EH (cell line): ENCODE measurements around the gene EXOC3.

Experiments used
- DNase-seq: peaks from one replicate; pipeline ENCODE4 v3.0.0-alpha.2; 2015; ENCODE audit warnings: low read depth

EXOC3 gene

GRCh38 chr5:426392-426976 lies 16.5 kb upstream of the EXOC3 start:
- DNase-seq, result no peak

DNA sequence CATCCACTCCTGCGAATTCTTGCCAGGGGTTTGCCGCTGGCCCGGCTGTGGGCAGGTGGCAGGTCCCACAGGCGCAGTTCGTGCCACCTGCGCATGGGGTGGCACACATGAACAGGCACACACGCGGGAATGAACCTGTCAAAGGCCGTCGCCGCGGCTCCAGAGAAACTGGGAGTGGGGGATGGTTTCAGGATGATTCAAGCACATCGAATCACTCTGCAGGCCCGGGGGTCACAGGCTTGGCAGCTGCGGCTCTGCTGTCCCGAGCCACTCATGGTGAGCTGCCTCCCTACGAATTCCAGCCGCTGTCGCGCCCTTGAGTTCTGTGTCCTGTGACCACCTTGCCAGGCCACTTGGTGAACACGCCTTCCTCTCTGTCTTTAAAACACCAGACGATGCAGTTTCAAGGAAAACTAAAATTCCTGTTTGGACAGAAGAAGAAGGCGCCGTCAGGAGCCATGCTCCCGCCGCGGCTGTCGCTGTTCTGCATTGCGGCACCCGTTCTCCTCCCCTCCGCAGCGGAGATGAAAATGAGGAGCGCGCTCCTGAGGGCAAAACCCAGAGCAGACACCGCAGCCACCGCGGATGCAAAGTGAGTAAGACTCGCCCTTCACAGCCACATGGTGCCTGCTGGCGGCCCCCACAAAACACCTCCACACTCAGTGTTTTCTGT lies 15.4 kb upstream of the EXOC3 start:
- DNase-seq, result no peak

DNA sequence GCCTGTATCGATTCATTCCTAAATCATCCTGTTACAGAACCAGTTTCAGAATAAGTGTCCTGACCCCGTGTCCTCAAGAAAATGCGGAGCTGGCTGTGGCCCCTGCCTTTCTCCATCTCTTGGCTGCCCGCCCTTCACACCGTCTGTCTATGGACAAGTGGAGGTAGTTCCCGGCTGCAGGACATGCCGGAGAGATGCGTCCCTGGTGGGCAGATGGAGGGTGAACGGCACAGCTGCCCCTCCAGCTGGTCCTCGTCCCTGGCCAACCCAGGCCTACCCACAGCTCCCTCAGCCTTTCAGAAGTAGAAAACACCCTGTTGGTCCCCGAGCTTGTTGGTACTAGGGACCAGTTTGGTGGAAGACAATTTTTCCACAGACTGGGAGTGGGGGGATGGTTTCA lies 14.8 kb upstream of the EXOC3 start:
- no peak for DNase-seq

GRCh38 chr5:428754-429452 lies 14.1 kb upstream of the EXOC3 start:
- DNase-seq, result no peak

GRCh38 chr5:429453-430188 lies 13.4 kb upstream of the EXOC3 start:
- DNase-seq, result peak; percentile 89

DNA sequence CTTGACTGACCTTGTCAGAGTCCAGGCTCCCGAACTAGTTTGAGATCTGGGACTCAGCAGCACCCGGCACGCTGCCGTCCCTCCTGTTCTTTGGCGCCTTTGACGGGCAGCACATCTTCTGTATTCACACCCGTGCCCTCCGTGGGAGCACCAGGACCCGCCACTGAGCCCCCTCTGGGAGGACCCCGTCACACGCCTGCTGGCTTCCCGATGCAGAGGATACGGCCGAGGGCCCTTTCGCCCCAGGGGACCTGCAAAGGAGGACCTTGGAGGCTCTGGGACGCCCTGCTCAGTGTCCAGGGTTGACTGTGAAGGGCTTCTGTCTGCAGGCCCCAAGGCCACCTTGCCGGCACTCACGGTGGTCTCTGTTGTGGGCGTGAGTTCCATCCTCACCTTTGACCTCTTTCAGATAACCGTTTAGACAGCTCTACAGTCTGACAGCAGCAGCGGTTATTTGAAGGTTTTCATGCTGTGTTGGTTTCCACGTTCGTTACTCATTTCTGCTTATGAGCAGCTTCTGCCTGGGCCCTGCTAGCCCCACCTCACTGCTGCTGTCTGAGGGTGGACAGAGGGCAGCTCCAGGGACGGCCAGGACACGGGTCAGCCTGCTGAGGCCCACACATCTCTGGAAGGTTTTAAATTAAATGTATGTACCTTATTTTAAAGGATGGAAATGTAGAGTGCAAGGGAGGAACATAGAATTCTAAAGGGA lies 12.6 kb upstream of the EXOC3 start:
- DNase-seq, result no peak

- DNase-seq, result peak; percentile 45
Observed at GRCh38 chr5:431001-431710, 11.8 kb upstream of the EXOC3 start.

DNA sequence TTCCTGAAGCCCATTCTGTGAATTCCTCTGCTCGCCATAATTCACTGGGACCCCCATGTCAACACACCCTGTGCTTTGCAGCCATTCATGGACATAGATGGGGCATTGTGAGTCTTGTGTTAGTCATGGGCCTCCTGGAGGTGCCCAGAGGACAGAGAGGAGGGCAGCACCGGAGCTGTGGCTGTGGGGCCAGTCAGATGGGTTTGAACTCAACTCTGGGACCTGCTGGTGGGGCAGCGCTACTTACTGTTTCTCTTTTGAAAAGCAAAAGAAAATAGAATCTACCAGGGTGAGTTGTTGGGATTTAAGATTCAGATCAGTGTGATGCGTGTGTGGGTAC lies 11.3 kb upstream of the EXOC3 start:
- DNase-seq, result no peak

GRCh38 chr5:432201-432927 lies 10.6 kb upstream of the EXOC3 start:
- DNase-seq, result no peak

DNA sequence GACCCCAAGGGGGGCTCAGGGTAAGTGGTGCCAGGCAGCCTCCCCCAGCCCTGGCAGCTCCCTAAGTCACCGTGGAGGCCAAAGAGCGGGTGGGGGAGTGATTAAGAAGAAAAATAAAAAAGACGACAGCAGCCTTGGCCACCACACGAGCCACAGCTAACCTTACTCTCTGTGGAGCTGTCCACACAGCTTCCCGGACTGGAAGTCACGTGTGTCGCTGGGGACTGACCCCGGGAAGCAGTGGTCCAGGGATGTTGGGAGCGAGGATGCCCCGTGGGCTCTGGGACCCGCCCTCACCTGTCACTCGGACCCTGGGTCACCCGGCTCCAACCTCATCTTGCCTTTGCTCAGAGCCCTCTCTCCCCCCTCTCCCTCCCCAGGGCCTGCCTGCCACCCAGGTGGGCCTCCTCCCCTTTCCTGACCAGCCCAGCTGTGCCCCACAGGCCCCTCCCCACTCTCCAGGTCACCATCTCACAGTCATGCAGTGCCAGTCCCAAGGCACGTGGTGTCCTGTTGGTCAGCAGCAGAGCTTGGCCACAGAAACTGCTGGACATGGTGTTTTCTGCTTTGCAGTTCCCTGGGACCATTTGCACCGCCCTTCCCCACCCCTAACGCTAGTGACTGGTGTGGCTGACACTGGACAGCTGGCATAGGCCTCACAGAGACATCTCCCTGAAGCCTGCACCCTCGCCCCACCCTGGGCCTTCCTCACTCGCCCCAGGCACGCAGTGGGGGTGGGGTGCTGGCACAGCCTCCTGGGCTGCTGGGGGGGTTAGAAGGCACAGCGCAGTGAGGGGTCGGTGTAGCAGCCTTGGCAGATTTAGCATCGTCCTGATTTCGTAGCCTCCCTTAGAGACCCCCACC lies 9.8 kb upstream of the EXOC3 start:
- DNase-seq, result no peak

- no peak for DNase-seq
Observed at GRCh38 chr5:433836-434235, 9.1 kb upstream of the EXOC3 start.

DNA sequence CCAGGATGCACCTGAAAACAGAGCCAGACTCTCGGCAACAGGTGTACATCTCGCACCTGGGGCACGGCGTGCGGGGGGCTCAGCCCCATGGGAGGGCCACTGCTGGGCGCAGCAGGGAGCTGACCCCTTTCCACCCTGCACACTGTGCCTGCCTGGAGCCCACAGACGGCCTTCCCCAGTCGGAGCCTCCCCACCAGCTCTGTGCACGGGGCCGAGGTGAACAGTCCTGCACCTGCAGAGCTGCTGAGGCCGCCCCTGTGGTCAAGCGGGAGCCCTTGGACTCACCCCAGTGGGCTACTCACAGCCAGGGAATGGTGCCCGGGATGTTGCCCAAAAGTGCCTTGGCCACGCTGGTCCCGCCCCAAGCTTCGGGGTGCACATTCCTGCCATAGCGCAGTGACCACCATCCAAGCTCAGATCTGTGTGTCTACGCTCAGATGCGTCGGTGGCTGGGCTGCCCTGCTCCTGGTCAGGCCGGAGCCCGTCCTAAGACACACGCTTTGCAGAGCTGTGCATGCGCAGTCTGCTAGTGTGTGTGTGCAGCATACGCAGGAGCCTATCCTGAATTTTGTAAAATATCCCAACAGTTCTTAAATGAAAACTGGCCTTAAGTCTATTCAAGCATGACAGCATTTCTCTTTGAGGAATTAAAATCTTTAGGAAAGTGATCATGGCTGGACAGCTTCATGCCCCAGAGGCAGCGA lies 8.4 kb upstream of the EXOC3 start:
- no peak for DNase-seq

- DNase-seq, result no peak
Observed at GRCh38 chr5:435156-435790, 7.7 kb upstream of the EXOC3 start.

DNA sequence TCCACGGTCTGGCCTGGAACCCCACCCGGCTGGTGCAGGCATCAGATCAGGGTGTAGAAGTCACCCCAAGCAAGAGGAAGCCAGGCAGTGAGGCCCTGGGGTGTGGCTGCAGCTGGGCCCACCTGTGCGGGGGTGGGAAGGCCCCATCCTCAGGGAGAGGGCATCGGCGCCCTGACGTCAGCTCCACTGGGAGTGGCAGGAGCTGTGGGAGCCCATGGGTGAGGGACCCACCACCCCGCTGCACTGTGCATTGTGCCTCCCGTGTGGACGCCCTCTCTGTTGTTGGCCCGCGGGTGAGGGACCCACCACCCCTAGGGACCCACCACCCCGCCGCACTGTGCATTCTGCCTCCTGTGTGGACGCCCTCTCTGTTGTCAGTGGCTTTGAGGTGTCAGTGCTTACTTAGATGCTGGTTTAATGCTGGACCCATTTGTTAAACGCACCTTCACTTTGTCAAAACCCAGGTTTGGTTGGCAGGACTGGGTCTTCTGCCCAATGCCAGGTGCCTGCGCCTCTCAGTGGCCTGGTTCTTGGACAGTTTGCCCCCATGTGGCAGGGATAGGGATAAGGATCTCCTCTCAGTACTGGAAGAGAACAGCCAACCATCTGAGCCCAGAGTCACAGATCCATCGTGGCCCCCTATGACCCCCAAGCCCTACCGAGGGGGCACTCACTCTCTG lies 6.9 kb upstream of the EXOC3 start:
- peak; percentile 52 for DNase-seq

DNA sequence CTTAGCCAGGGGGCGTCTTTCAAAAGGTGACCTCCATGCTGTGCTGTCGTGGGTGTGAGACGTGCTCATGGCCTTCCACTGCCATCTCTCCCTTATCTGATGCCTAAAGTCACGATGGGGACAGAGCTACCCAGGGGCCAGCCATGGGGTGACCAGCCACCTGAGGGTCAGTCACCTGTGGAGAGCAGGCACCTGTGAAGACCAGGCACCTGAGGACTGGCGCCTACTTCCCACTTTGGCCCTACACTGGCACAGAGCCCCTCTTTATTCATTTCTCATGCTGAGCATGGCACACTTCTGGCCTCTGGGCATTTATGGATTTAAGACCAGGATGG lies 6.4 kb upstream of the EXOC3 start:
- DNase-seq, result no peak

DNA sequence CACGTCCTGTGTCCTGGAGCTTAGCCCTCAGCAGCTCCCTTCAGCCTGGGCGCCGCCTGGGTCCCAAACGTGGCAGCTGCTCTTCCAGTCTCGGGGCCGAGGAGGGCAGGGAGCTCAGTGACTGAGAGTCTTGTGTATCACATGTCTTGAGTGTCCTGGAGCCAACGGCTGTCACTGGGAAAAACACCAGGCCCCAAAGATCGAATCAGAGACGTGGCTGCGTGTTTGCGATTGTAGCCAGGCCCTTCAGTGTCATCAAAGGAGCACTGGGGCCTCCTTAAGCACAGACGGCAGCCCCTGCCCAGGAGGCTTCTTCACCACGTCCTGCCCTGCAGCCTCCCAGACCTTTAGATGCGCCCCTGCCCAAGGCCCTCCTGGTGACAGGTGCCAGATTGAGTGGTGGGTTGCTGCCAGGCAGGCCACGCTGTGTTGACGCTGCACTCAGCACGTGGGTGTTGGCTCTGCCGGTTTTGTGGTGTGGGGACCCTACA lies 5.7 kb upstream of the EXOC3 start:
- DNase-seq, result no peak

- DNase-seq, result no peak
Observed at GRCh38 chr5:438481-438981, 4.4 kb upstream of the EXOC3 start.

- DNase-seq, result no peak
Observed at GRCh38 chr5:439181-439580, 3.8 kb upstream of the EXOC3 start.
